GM18498 (cell line): Measurements from ENCODE around the gene CLHC1.
"Not testable (repeated sequence)": the region's sequence is repeated elsewhere in the genome, so short reads cannot be mapped to it uniquely, and the experiment has no call there.

ENCODE experiments used
- ATAC-seq: cut with Tn5 transposase; IDR thresholded peaks from one replicate; pipeline ENCODE4 v1.9.1; 2021; ENCODE audit warnings: mild to moderate bottlenecking, moderate library complexity; ENCODE audit not compliant: unreplicated experiment

The CLHC1 gene

GRCh38 chr2:55232863-55233657, 967 bp upstream of the CLHC1 start:
- ATAC-seq = peak; percentile 31

GRCh38 chr2:55231546-55232083, 478 bp downstream of the CLHC1 start:
- peak; percentile 2 for ATAC-seq

DNA sequence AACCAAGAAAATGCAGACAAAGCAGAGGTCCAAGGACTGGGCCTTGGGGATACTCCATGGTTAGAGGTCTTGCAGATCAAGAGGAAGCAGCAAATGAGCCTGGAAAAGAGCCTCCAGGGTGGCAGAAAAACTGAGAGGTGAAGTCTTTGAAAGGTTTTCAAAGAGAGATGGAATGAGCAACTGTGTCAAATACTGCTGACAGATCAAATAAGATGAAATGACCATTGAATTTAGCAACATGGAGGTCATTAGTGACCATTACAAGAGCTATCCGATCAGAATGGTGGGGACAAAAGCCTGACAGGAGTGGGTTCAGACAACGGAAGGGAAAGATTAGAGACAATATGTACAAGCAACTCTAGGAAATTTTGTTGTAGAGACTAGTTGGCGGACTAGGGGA, 1.5 kb downstream of the CLHC1 start:
- ATAC-seq = no peak

- no peak for ATAC-seq
These were observed 2.9 kb downstream of the CLHC1 start for GRCh38 chr2:55229221-55229620.

DNA sequence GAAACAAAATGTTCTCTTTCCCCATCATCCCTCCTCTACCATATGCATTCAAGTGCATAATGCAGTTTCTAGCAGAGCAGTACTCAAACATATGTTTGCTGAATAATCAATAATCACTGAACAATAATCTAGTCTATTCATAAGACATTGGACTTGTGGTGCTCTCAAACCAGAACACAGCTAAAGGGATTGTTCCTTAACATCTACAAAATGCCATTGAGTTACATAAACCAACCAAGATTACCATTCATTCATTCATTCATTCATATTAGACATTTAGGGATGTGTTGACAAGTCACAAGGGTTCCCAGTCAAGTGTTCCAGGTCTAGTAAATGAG, 3.9 kb downstream of the CLHC1 start:
- ATAC-seq = no peak

GRCh38 chr2:55227437-55228225, 4.5 kb downstream of the CLHC1 start:
- not testable (repeated sequence) for ATAC-seq

- ATAC-seq = no peak
These were observed 6.5 kb downstream of the CLHC1 start for GRCh38 chr2:55225481-55226020.

DNA sequence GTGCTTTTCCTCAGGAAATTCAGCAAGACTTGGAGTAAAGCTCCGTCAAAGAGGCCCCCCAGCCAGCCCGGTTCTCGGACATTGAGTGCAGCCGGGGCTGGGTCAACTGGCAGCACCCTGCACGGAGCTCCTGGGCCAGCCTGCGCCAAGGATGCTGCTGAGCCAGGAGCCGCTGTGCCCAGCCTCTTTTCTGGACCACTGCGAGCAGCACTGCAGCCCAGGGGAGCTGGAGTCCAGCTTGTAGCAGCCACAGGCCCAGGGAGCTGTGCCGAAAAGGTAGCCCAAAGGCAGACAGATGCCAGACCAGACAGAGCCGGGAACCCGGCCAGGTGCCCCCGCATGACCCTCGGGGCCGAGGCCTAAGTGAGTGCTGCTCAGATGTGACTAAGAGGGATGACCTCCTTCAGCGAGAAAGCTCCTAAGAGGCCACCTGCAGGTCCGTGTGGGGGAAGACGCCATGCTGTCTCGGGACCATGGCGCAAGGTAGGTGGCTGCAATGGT, 7.3 kb downstream of the CLHC1 start:
- ATAC-seq = no peak

DNA sequence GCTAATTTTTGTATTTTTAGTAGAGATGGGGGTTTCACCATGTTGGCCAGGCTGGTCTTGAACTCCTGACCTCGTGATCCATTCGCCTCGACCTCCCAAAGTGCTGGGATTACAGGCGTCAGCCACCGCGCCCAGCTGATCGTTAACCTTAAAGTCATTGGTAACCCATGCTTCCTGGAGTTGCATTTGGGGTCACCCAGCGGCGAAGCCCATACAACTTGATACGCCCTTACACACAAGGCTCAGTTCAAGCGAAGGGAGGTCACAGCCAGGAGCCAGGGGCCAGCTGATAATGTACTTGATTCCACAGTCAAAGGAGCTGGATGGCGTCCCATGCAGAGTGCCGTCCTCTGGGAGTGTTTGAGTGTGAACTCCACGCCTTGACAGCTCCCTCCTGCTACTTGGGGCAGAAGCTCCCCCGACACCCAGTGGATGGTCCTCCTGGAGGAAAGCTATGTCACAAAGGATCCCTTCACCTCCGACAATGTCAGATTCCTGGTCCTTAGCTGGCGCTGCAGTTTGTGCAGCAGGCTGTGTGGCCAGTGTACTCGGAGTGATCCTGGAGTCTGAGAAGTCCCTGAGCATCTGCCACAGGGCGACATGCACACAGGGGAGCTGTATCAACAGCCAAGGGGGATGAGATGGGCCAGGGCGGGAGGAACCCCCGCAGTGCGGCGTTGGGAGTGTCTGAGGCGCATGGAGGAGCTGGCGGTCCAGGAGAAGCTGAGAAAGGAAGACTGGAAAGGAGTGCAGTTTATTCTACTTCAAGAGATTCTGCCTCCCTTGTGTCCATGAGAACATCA, 7.9 kb downstream of the CLHC1 start:
- ATAC-seq = no peak

DNA sequence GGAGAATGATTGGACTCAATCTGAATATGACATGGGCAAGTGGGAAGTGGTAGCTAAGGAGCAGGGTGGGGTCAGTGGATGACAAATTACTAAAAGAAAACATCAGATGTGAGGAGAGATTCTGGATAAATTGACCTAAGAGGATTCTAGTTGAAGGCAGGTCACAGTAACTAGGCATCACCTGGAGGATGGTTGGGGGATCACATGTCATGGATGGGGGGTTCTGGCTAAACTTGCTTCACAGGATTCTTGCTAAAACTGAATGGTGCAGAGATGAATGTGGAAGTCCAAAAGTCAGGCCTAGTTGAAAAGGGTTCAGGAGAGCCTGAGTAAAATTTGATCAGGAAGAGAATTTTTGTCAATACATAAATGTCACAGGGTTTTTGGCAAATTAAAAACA, 18.3 kb downstream of the CLHC1 start:
- no peak for ATAC-seq

DNA sequence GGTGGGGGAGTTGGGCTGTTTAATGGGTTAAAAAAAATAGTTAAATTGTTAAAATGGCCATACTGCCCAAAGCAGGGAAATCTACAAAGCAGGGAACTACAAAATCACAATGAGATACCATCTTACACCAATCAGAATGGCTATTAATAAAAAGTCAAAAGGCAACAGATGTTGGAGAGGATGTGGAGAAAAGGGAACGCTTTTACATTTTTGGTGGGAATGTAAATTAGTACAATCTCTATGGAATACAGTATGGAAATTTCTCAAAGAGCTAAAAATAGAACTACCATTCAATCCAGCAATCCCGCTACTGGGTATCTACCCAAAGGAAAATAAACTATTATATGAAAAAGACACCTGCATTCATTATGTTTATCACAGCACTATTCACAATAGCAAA, 27.1 kb downstream of the CLHC1 start:
- ATAC-seq = no peak

DNA sequence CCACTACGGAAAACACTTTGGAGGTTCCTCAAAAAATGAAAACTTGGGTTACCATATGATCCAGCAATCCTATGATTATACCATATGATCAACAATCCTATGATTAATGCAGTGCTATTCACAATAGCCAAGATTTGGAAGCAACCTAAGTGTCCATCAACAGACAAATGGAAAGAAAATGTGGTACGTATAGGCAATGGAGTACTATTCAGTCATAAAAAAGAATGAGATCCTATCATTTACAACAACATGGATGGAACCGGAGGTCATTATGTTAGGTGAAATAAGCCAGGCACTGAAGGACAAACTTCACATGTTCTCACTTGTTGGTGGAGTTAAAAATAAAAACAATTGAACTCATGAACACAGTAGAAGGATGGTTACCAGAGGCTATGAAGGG, 27.6 kb downstream of the CLHC1 start:
- ATAC-seq = no peak

GRCh38 chr2:55200416-55200815, 31.7 kb downstream of the CLHC1 start:
- no peak for ATAC-seq

- ATAC-seq = no peak
These were observed 35.6 kb downstream of the CLHC1 start for GRCh38 chr2:55196526-55196925.

GRCh38 chr2:55191888-55192287, 40.2 kb downstream of the CLHC1 start:
- ATAC-seq = not testable (repeated sequence)

- not testable (repeated sequence) for ATAC-seq
These were observed 45.3 kb downstream of the CLHC1 start for GRCh38 chr2:55186837-55187236.

- no peak for ATAC-seq
These were observed 51.7 kb downstream of the CLHC1 start for GRCh38 chr2:55180374-55180773.

GRCh38 chr2:55176094-55176415, 56.0 kb downstream of the CLHC1 start:
- no peak for ATAC-seq

GRCh38 chr2:55175254-55176093, 56.6 kb downstream of the CLHC1 start:
- ATAC-seq = peak; percentile 71

DNA sequence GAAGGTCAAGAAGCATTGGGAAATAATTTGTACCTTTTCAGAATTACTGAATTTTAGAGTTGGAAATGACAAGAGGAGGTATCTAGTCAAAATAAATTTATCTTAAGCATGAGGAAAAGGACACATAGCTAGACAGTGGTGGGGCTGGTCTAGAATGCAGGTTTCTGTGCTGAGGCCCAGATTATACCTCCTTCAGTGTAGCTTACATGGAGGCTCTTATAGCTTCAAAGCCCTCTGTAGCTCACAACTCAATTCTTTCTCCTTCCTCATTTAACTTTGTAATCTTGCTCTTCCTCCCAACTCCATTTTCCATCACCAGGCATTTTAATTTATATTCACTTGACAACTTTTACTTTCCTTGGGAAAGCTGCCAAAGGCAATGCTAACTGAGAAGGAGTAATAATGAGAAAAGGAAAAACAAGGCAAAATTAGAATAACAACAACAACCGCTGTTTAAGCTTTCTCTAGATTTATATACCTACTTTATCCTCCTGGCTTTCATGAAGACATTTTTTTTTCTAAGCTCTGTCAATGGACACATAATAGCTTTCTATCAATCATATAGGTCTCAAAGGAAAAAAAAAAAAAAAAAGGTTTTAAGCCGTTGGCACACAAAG, 58.5 kb downstream of the CLHC1 start:
- ATAC-seq = no peak
